GM18951 (cell line): ENCODE data around the gene PSME2.
A peak's percentile ranks its signal among the peaks of the same experiment; 100 is the strongest.

Source experiments
- POLR2A ChIP-seq: IDR thresholded peaks from 4 replicates; pipeline ENCODE4 v1.6.1; 2011; ENCODE audit warnings: mild to moderate bottlenecking; ENCODE audit not compliant: insufficient read length, insufficient read depth; ENCODE audit errors: extremely low read depth
- in situ Hi-C: fragments of 300-500 bp; cut with MboI; formaldehyde crosslinking; loops from one replicate; pipeline ENCODE4 v1.12.0; 2022; ENCODE audit warnings: low sequenced_read_pairs, mixed read lengths, inconsistent platforms; ENCODE audit not compliant: unreplicated experiment

Gene PSME2

GRCh38 chr14:24172871-24173281 is 26.5 kb upstream of the PSME2 start:
- in situ Hi-C loops = no loop called here
- peak; percentile 13 for TF ChIP-seq POLR2A

DNA sequence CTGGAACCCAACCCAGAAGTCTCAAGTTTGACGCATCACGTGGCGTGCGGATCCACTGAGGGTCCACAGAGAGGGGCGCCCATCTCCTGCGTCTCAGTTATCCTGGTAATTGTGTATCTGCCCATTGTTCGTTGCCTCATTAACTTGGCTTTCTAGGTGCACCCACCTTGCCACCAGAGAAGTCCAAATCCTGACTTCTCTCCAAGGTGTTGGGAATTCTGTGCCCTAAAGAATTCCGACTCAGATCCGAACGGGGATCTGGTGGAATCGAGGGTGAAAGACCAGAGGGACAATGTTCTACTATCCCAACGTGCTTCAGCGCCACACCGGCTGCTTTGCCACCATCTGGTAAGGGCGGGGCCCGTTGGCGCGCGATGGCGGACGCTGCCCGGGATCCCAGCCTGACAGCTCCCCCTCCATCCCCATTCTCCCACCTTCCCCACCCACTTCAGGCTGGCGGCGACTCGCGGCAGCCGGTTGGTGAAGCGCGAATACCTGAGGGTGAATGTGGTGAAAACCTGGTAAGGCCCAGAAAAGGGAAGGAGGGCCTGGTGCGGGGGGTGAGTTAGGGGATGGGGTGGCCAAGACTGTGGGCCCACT is 26.0 kb upstream of the PSME2 start:
- in situ Hi-C loops = no loop called here
- no peak for TF ChIP-seq POLR2A

GRCh38 chr14:24171422-24172260 is 25.2 kb upstream of the PSME2 start, which contains the start of gene REC8:
Gene REC8 (plus strand): TSS chr14:24172080. CDS start chr14:24172553, 473 bp downstream.
- peak; percentile 59 for TF ChIP-seq POLR2A
- in situ Hi-C loops = no loop called here

GRCh38 chr14:24167469-24168114 is 21.2 kb upstream of the PSME2 start:
- TF ChIP-seq POLR2A = no peak
- in situ Hi-C loops = no loop called here

- in situ Hi-C loops = no loop called here
- TF ChIP-seq POLR2A = no peak
Observed at GRCh38 chr14:24165785-24166184, 19.4 kb upstream of the PSME2 start.

DNA sequence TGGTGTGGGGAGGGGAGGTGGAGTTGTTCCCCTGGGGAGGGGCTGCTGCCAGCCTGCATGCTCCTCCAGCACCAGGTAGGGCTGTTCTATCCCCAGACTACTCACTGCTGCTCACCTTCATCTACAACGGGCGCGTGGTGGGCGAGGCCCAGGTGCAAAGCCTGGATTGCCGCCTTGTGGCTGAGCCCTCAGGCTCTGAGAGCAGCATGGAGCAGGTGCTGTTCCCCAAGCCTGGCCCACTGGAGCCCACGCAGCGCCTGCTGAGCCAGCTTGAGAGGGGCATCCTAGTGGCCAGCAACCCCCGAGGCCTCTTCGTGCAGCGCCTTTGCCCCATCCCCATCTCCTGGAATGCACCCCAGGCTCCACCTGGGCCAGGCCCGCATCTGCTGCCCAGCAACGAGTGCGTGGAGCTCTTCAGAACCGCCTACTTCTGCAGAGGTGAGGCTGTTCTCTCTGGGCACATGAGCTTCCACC is 18.1 kb upstream of the PSME2 start:
- in situ Hi-C loops = no loop called here
- TF ChIP-seq POLR2A = no peak

DNA sequence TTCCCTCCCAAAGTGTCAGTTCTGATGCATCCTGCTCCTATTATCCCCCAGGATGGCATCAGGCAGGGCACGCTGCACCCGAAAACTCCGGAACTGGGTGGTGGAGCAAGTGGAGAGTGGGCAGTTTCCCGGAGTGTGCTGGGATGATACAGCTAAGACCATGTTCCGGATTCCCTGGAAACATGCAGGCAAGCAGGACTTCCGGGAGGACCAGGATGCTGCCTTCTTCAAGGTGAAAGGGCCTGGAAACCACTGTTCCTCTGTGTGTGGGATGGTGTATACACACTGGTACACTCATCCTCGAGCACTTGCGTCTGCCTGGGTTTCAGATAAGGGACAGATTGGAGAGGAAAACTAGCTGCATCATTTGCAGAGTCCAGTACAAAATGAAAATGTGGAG is 15.7 kb upstream of the PSME2 start:
- in situ Hi-C loops = no loop called here
- TF ChIP-seq POLR2A = no peak

- in situ Hi-C loops = no loop called here
Observed at GRCh38 chr14:24160850-24161804, 14.7 kb upstream of the PSME2 start, which contains the start of gene IRF9. Gene IRF9 (plus strand): TSS chr14:24161265. CDS start chr14:24162145, 880 bp downstream.

GRCh38 chr14:24160499-24160849 is 14.1 kb upstream of the PSME2 start:
- no peak for TF ChIP-seq POLR2A
- in situ Hi-C loops = no loop called here

More at GRCh38 chr14:24160850-24161804, 14.7 kb upstream of the PSME2 start, which contains the start of gene IRF9:
- peak; percentile 96 for TF ChIP-seq POLR2A

DNA sequence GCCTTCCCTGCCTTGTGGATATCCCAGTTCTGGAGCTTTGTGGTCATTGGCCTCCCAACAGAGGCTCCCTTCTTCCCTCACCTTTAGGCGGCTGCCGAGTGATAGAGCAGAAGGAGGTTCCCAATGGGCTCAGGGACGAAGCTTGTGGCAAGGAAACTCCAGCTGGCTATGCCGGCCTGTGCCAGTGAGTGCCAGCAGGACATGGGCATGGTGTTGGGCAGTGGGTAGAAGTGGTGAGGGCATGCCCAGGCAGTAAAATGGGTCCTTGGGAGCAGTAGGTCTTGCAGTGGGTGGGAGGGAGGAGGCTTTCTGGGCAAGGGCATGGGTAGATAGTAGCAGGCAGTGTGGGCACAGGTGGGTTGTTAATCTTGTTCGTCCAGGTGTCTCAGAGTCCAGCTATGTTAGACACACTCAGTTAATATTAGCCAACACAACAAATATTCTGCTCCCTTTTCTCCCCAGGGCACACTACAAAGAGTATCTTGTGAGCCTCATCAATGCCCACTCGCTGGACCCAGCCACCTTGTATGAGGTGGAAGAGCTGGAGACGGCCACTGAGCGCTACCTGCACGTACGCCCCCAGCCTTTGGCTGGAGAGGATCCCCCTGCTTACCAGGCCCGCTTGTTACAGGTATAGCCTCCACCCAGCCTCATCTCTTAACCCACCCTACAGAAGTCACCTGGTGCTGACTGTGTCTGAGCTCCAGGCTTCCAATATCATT is 13.5 kb upstream of the PSME2 start:
- in situ Hi-C loops = no loop called here
- no peak for TF ChIP-seq POLR2A

GRCh38 chr14:24157331-24157730 is 10.9 kb upstream of the PSME2 start:
- in situ Hi-C loops = no loop called here
- TF ChIP-seq POLR2A = no peak

- in situ Hi-C loops = no loop called here
- no peak for TF ChIP-seq POLR2A
Observed at GRCh38 chr14:24156840-24157239, 10.4 kb upstream of the PSME2 start.

- TF ChIP-seq POLR2A = no peak
- in situ Hi-C loops = no loop called here
Observed at GRCh38 chr14:24155100-24155499, 8.7 kb upstream of the PSME2 start.
